GM12872 (cell line): ENCODE results near the gene NPHS1.

Source experiments
- TF ChIP-seq, protein P1 (sequence below): IDR thresholded peaks from 3 replicates; pipeline ENCODE4 v1.5.1; 2011; ENCODE audit warnings: low read depth, mild to moderate bottlenecking, low read length, moderate library complexity; ENCODE audit not compliant: insufficient read depth

The NPHS1 gene

GRCh38 chr19:35895911-35896642 is 43.8 kb upstream of the NPHS1 start:
- TF ChIP-seq, protein P1, sequence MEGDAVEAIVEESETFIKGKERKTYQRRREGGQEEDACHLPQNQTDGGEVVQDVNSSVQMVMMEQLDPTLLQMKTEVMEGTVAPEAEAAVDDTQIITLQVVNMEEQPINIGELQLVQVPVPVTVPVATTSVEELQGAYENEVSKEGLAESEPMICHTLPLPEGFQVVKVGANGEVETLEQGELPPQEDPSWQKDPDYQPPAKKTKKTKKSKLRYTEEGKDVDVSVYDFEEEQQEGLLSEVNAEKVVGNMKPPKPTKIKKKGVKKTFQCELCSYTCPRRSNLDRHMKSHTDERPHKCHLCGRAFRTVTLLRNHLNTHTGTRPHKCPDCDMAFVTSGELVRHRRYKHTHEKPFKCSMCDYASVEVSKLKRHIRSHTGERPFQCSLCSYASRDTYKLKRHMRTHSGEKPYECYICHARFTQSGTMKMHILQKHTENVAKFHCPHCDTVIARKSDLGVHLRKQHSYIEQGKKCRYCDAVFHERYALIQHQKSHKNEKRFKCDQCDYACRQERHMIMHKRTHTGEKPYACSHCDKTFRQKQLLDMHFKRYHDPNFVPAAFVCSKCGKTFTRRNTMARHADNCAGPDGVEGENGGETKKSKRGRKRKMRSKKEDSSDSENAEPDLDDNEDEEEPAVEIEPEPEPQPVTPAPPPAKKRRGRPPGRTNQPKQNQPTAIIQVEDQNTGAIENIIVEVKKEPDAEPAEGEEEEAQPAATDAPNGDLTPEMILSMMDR, result no peak

- TF ChIP-seq, protein P1, result no peak
Measured at GRCh38 chr19:35894342-35894741, 42.0 kb upstream of the NPHS1 start.

GRCh38 chr19:35890113-35890650 is 37.9 kb upstream of the NPHS1 start:
- TF ChIP-seq, protein P1, result no peak

DNA sequence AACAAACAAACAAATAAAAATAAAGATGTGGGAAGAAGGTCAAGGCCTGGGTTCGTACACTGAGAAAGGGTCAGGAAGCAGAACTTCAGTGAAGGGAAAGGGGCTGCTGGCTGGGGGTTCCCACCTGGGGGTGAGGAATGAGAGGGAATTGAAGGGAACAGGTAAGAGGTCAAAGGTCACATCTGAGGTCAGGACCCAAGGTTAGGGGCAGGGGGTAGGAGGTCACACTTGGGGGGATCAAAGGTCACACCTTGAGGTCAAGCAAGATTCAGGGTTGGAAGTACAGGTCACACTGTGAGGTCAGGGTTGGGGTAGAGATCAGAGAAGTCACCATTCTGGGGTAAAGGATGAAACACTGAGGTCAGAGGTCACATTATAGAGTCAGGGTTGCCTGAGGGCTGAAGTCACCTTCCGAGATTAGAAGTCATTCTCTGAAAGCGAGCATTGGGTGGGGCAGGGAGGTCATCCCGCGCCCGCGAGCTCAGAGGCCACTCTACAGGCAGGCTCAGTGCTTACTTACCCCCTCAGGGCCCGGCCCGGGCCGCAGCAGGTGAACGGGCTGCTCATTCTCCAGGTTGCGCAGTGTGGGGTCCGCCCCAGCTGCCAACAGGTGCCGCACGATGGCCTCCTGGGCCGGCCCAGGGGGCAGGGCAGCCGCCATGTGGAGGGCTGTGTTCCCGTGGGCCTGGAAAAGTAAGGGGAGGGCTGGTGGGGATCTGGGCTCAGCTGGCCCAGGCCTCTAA is 37.2 kb upstream of the NPHS1 start:
- TF ChIP-seq, protein P1, result no peak

DNA sequence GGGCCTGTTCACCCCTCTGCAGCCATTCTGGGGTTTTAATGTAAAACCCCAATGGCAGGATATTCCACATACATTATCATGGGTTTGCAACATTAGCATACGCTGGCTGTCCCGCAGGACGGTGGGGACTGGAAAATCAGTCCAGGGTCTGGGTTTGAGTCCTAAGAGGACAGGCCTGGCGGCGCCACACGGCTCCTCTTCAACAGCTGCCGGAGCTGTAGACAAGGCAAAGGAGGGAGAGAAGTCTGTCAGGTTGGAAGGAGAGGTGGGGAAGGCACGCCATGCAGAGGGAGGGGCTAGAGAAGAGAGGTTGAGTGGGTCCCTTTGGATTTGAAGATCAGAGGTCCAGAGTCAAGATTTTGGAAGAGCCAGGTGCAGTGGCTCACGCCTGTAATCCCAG is 36.1 kb upstream of the NPHS1 start:
- TF ChIP-seq, protein P1, result no peak

- TF ChIP-seq, protein P1, result no peak
Measured at GRCh38 chr19:35887197-35887596, 34.9 kb upstream of the NPHS1 start.

GRCh38 chr19:35885904-35886303 is 33.6 kb upstream of the NPHS1 start:
- TF ChIP-seq, protein P1, result no peak
